ENCODE data around the gene PLCB1.
A peak's percentile ranks its signal among the peaks of the same experiment; 100 is the strongest.

The PLCB1 gene

GRCh38 chr20:8219403-8219802 lies 87.3 kb downstream of the PLCB1 start:
- H3K9me3 Mint-ChIP-seq = no peaks in the 10 kb centered on the region
- no peaks in the 10 kb centered on the region for H3K36me3 Mint-ChIP-seq (ENCODE audit: low read depth)
- intact Hi-C loops (cut with micrococcal nuclease) = no loop called here
- no peak overlapping the region for H3K4me3 Mint-ChIP-seq
- no peak overlapping the region for H3K27ac Mint-ChIP-seq
- H3K4me1 Mint-ChIP-seq (ENCODE audit: low read depth) = peaks cover 9% of the 10 kb centered on the region
- no peaks in the 10 kb centered on the region for H3K27me3 Mint-ChIP-seq

- no peak overlapping the region for H3K4me3 Mint-ChIP-seq
- H3K4me1 Mint-ChIP-seq (ENCODE audit: low read depth) = peaks cover 5% of the 10 kb centered on the region
- H3K27ac Mint-ChIP-seq = no peak overlapping the region
- no peaks in the 10 kb centered on the region for H3K9me3 Mint-ChIP-seq
- intact Hi-C loops (cut with micrococcal nuclease) = no loop called here
- H3K27me3 Mint-ChIP-seq = no peaks in the 10 kb centered on the region
- H3K36me3 Mint-ChIP-seq (ENCODE audit: low read depth) = no peaks in the 10 kb centered on the region
These were observed 88.7 kb downstream of the PLCB1 start for GRCh38 chr20:8220716-8221115.

DNA sequence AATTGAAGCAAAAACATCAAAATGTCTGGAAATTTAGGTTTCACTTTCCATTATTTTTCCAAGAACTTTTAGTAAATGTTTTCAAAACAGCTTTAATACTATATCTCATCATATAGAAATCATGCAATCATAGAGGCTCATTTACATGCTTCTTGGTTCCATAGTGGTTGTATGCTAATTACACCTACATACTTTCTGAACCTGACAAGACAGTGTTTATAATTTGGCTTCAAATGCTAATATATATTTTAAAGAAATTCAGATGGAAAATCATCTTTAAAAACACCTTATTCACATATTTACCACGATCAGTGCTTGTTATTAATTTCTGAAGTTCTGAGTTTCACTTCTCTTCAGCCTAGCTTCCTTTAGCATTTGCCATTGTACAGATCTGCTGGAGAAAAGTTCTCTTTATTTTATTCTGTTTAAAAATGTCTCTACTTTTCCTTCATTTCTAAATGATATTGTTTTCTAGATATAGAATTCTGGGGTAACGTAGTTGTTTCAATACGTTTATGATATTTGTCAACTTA lies 89.9 kb downstream of the PLCB1 start:
- Mint-ChIP-seq H3K9me3 (no peaks in the 10 kb centered on the region), H3K27me3 (no peaks in the 10 kb centered on the region), H3K4me3 (no peak overlapping the region), H3K36me3 (ENCODE audit: low read depth) (no peaks in the 10 kb centered on the region), H3K4me1 (ENCODE audit: low read depth) (peaks cover 15% of the 10 kb centered on the region), H3K27ac (no peak overlapping the region)
- intact Hi-C loops (cut with micrococcal nuclease) = no loop called here

DNA sequence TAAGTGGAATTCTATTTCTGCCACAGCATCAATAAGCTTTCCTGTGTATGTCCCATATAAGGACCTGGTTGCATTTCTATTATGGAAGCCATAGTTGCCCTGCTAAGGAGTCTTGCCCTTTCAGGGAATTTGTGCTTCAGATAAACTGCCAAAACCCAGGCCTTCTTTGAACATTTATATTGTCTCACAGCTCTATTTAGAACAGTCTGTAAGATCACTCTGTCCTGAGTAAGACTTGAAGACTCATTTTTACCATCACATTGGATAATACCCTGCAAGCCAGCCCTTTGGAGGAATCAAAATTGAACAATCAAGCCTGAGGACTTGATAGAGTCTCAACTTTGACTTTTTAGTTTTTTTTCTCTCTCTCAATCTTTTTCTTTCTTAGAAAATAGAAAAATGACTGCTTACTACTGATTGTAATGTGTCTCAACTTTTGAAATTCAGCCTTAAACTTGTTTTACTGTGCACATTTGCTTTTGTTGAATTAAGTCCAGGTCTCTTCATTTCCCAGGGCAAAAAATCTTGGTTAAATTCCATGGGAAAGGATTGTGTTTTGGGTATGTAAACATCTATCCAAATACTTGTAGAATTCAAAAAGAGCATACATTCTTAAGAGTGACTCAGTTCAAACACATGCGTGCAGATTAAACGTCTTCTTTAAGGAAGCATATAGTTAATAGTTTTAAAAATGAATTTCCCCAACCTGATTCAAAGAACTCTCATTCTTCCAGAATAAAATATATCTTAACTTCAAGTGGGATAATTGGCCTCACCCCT lies 91.2 kb downstream of the PLCB1 start:
- H3K27me3 Mint-ChIP-seq = no peaks in the 10 kb centered on the region
- intact Hi-C loops (cut with micrococcal nuclease) = no loop called here
- H3K4me1 Mint-ChIP-seq (ENCODE audit: low read depth) = peaks cover 15% of the 10 kb centered on the region
- no peaks in the 10 kb centered on the region for H3K9me3 Mint-ChIP-seq
- no peaks in the 10 kb centered on the region for H3K36me3 Mint-ChIP-seq (ENCODE audit: low read depth)
- no peak overlapping the region for H3K27ac Mint-ChIP-seq
- H3K4me3 Mint-ChIP-seq = no peak overlapping the region

GRCh38 chr20:8225658-8226057 lies 93.6 kb downstream of the PLCB1 start:
- no peaks in the 10 kb centered on the region for H3K9me3 Mint-ChIP-seq
- H3K4me3 Mint-ChIP-seq = no peak overlapping the region
- no peaks in the 10 kb centered on the region for H3K36me3 Mint-ChIP-seq (ENCODE audit: low read depth)
- intact Hi-C loops (cut with micrococcal nuclease) = no loop called here
- peaks cover 15% of the 10 kb centered on the region for H3K4me1 Mint-ChIP-seq (ENCODE audit: low read depth)
- H3K27ac Mint-ChIP-seq = peak overlapping the region; percentile 16
- no peaks in the 10 kb centered on the region for H3K27me3 Mint-ChIP-seq

DNA sequence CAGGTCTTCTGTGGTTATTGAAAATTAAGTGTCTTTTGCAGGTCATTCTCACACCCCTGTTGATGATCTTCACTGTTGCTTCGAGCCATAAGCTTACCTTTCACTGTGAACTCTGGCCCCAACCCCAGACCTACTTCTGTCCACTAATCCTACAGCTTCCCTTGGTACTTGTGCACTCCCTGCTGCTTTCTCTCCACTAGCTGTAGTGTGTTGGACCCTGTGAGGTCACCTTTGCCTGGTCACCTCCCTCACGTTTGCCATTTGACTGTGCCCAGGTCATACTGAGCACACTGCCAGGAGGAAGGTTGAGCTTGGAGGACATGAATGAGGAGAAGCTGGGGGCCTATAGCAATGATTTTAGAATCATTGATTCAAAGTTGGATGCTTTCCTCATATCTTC lies 94.0 kb downstream of the PLCB1 start:
- peaks cover 15% of the 10 kb centered on the region for H3K4me1 Mint-ChIP-seq (ENCODE audit: low read depth)
- peak overlapping the region; percentile 16 for H3K27ac Mint-ChIP-seq
- no peaks in the 10 kb centered on the region for H3K36me3 Mint-ChIP-seq (ENCODE audit: low read depth)
- intact Hi-C loops (cut with micrococcal nuclease) = no loop called here
- no peak overlapping the region for H3K4me3 Mint-ChIP-seq
- no peaks in the 10 kb centered on the region for H3K27me3 Mint-ChIP-seq
- H3K9me3 Mint-ChIP-seq = no peaks in the 10 kb centered on the region

GRCh38 chr20:8227293-8227692 lies 95.2 kb downstream of the PLCB1 start:
- intact Hi-C loops (cut with micrococcal nuclease) = no loop called here
- no peak overlapping the region for H3K27ac Mint-ChIP-seq
- peaks cover 15% of the 10 kb centered on the region for H3K4me1 Mint-ChIP-seq (ENCODE audit: low read depth)
- no peaks in the 10 kb centered on the region for H3K27me3 Mint-ChIP-seq
- no peaks in the 10 kb centered on the region for H3K36me3 Mint-ChIP-seq (ENCODE audit: low read depth)
- H3K9me3 Mint-ChIP-seq = no peaks in the 10 kb centered on the region
- no peak overlapping the region for H3K4me3 Mint-ChIP-seq

DNA sequence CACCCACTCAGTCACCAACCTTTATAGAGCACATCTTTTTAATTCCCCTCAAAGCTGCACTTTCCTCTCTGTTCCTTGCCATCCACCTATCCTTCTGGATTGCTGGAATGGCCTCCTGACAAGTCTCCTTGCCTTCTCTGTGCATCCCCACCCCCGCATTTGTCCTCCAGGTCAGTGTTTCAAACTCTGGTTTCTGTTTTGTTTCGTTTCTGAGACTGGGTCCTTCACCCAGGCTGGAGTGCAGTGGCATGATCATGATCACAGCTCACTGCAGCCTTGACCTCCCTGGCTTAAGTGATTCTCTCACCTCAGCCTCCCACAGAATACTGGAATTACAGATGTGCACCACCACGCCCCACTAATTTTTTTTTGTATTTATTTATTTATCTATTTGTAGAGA lies 96.2 kb downstream of the PLCB1 start:
- no peaks in the 10 kb centered on the region for H3K9me3 Mint-ChIP-seq
- H3K4me3 Mint-ChIP-seq = no peak overlapping the region
- intact Hi-C loops (cut with micrococcal nuclease) = no loop called here
- no peaks in the 10 kb centered on the region for H3K27me3 Mint-ChIP-seq
- H3K36me3 Mint-ChIP-seq (ENCODE audit: low read depth) = no peaks in the 10 kb centered on the region
- peaks cover 15% of the 10 kb centered on the region for H3K4me1 Mint-ChIP-seq (ENCODE audit: low read depth)
- H3K27ac Mint-ChIP-seq = no peak overlapping the region

DNA sequence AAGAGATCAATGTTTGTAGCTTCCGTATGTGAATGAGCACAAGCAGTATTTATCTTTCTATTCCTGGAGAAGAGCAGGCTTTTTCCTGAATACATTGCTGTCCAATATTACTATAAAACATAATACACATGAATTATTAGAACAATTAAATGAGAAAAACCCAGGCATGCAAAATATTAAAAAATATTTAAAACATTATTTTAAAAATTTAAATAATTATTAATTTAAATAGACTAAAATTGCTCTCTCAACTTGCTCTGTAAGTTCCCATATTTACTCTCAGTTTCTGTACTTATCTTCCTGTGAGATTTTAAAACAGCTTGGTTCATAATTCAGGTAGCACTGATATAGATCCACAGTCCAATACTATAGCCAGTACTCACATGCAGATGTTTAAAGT lies 97.0 kb downstream of the PLCB1 start:
- Mint-ChIP-seq H3K9me3 (no peaks in the 10 kb centered on the region), H3K4me1 (ENCODE audit: low read depth) (peaks cover 19% of the 10 kb centered on the region), H3K4me3 (no peak overlapping the region), H3K27me3 (no peaks in the 10 kb centered on the region), H3K36me3 (ENCODE audit: low read depth) (no peaks in the 10 kb centered on the region), H3K27ac (no peak overlapping the region)
- intact Hi-C loops (cut with micrococcal nuclease) = no loop called here

DNA sequence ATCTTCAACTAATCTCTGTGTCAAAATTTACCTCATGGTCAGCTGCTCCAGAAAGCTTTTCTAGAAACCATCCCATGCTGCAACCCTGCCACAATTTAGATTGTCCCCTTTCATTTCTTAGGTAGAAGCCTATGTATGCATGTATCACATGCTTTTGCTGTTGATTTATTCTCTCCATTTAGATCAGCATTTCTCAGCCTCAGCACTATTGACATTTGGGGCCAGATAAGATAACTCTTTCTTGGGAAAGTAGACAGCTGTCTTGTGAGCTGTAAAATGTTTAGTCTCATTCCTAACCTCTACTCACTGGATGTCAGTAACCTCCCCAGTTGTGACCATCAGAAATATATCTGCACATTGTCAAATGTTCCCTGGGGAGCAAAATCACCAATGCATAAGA lies 99.0 kb downstream of the PLCB1 start:
- Mint-ChIP-seq H3K4me1 (ENCODE audit: low read depth) (peaks cover 12% of the 10 kb centered on the region), H3K9me3 (no peaks in the 10 kb centered on the region), H3K27ac (no peak overlapping the region), H3K27me3 (no peaks in the 10 kb centered on the region), H3K36me3 (ENCODE audit: low read depth) (no peaks in the 10 kb centered on the region), H3K4me3 (no peak overlapping the region)
- intact Hi-C loops (cut with micrococcal nuclease) = no loop called here

GRCh38 chr20:8232332-8232731 lies 100.3 kb downstream of the PLCB1 start:
- Mint-ChIP-seq H3K36me3 (ENCODE audit: low read depth) (no peaks in the 10 kb centered on the region), H3K4me1 (ENCODE audit: low read depth) (peaks cover 6% of the 10 kb centered on the region), H3K27ac (no peak overlapping the region), H3K9me3 (no peaks in the 10 kb centered on the region), H3K27me3 (no peaks in the 10 kb centered on the region), H3K4me3 (no peak overlapping the region)
- intact Hi-C loops (cut with micrococcal nuclease) = no loop called here

DNA sequence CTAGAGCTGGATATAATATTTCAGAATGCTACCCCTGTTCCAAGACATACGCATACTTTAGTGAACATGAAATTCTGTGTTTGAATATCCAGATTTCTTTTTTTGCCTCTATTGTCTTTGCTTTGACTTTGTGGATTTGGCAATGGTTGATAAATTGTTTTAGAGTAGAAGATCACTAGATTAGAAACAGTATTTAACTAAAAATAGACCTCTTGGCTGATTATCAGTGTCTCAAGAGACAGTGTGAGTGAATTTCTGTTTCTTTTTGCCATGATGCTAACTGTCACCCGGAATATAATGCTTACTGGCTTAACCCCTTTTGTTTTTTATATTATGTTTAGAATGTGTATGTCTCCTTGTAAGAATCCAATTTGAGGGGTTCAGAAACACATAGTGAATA lies 102.5 kb downstream of the PLCB1 start:
- peaks cover 12% of the 10 kb centered on the region for H3K4me1 Mint-ChIP-seq (ENCODE audit: low read depth)
- no peak overlapping the region for H3K27ac Mint-ChIP-seq
- no peak overlapping the region for H3K4me3 Mint-ChIP-seq
- intact Hi-C loops (cut with micrococcal nuclease) = no loop called here
- no peaks in the 10 kb centered on the region for H3K36me3 Mint-ChIP-seq (ENCODE audit: low read depth)
- H3K27me3 Mint-ChIP-seq = no peaks in the 10 kb centered on the region
- no peaks in the 10 kb centered on the region for H3K9me3 Mint-ChIP-seq

- H3K36me3 Mint-ChIP-seq (ENCODE audit: low read depth) = no peaks in the 10 kb centered on the region
- intact Hi-C loops (cut with micrococcal nuclease) = no loop called here
- no peaks in the 10 kb centered on the region for H3K9me3 Mint-ChIP-seq
- H3K4me3 Mint-ChIP-seq = no peak overlapping the region
- H3K27me3 Mint-ChIP-seq = no peaks in the 10 kb centered on the region
- H3K27ac Mint-ChIP-seq = no peak overlapping the region
- H3K4me1 Mint-ChIP-seq (ENCODE audit: low read depth) = peaks cover 26% of the 10 kb centered on the region
These were observed 110.0 kb downstream of the PLCB1 start for GRCh38 chr20:8242066-8242465.

- no peak overlapping the region for H3K27ac Mint-ChIP-seq
- H3K4me3 Mint-ChIP-seq = no peak overlapping the region
- H3K4me1 Mint-ChIP-seq (ENCODE audit: low read depth) = peaks cover 36% of the 10 kb centered on the region
- intact Hi-C loops (cut with micrococcal nuclease) = no loop called here
- no peaks in the 10 kb centered on the region for H3K27me3 Mint-ChIP-seq
- no peaks in the 10 kb centered on the region for H3K36me3 Mint-ChIP-seq (ENCODE audit: low read depth)
- no peaks in the 10 kb centered on the region for H3K9me3 Mint-ChIP-seq
These were observed 111.0 kb downstream of the PLCB1 start for GRCh38 chr20:8242827-8243724.

All from dendritic cell treated with granulocyte-macrophage colony-stimulating factor and Interleukin-4, amounts not matched to agents 40 ng/mL and 50 ng/mL, for 4 days (primary cell).